HepG2 (cell line): ENCODE results near the gene TEAD1. TPM values are rescaled to one million over a fixed set of nuclear protein-coding genes. Genes with fewer than 3 reads are reported as not detected.

Experiments
- EED ChIP-seq: sonication (generic); formaldehyde crosslinking; IDR thresholded peaks from 2 replicates; pipeline ENCODE4 v1.5.0; 2020; ENCODE audit warnings: mild to moderate bottlenecking, missing genetic modification reagents
- HNF4G ChIP-seq, 2 experiments: sonication (generic) in 1 of 2; formaldehyde crosslinking in 1 of 2; IDR thresholded peaks; 2 replicates each; pipeline versions ENCODE4 v1.4.0 to v1.6.1; 2011 to 2020; ENCODE audit warnings: borderline replicate concordance in 2 of 2, low read depth in 2 of 2, mild to moderate bottlenecking in 2 of 2, low read length in 1 of 2, missing genetic modification reagents in 1 of 2, moderate library complexity in 1 of 2
- ISX ChIP-seq: sonication (generic); formaldehyde crosslinking; conservative IDR thresholded peaks from 2 replicates; pipeline ENCODE4 v1.5.0; 2020; ENCODE audit warnings: missing genetic modification reagents
- MAZ ChIP-seq, 2 experiments: sonication (generic) in 1 of 2; formaldehyde crosslinking in 1 of 2; IDR thresholded peaks; 2 replicates each; pipeline versions ENCODE4 v1.5.0 to v1.6.1; 2012 to 2020; ENCODE audit warnings: low read depth in 2 of 2, mild to moderate bottlenecking in 2 of 2, borderline replicate concordance in 1 of 2, improper control_type of control experiment in 1 of 2, low read length in 1 of 2, missing genetic modification reagents in 1 of 2, moderate library complexity in 1 of 2
- MTA1 ChIP-seq: sonication (generic); formaldehyde crosslinking; IDR thresholded peaks from 2 replicates; pipeline ENCODE4 v1.4.0; 2020; ENCODE audit warnings: missing genetic modification reagents, mild to moderate bottlenecking, borderline replicate concordance
- NCOR1 ChIP-seq: fragments of 200-600 bp; sonication (generic); IDR thresholded peaks from 2 replicates; pipeline ENCODE4 v1.7.0; 2017; ENCODE audit warnings: antibody characterized with exemption, low read length, borderline replicate concordance
- PITX1 ChIP-seq: sonication (generic); formaldehyde crosslinking; IDR thresholded peaks from 2 replicates; pipeline ENCODE4 v1.5.1; 2020; ENCODE audit warnings: mild to moderate bottlenecking, missing genetic modification reagents
- POGZ ChIP-seq: sonication (generic); formaldehyde crosslinking; IDR thresholded peaks from 2 replicates; pipeline ENCODE4 v1.4.0; 2020; ENCODE audit warnings: mild to moderate bottlenecking, missing genetic modification reagents
- POLR2AphosphoS2 ChIP-seq: IDR thresholded peaks from 2 replicates; pipeline ENCODE4 v1.6.1; 2011; ENCODE audit warnings: low read depth, low read length, improper control_type of control experiment
- PPARG ChIP-seq: conservative IDR thresholded peaks from 2 replicates; pipeline ENCODE4 v1.6.1; 2016; ENCODE audit warnings: missing biosample characterization, missing genetic modification reagents
- SOX5 ChIP-seq: IDR thresholded peaks from 2 replicates; pipeline ENCODE4 v1.6.1; 2016; ENCODE audit warnings: borderline replicate concordance
- ZFP1 ChIP-seq: IDR thresholded peaks from 2 replicates; pipeline ENCODE4 v1.6.1; 2016
- ZNF136 ChIP-seq: sonication (generic); formaldehyde crosslinking; IDR thresholded peaks from 2 replicates; pipeline ENCODE4 v1.8.1; 2022; ENCODE audit warnings: low read depth, mild to moderate bottlenecking, moderate library complexity, missing genetic modification reagents
- ZNF335 ChIP-seq: sonication (generic); formaldehyde crosslinking; IDR thresholded peaks from 2 replicates; pipeline ENCODE4 v1.4.0; 2020; ENCODE audit warnings: missing genetic modification reagents
- ZNF569 ChIP-seq: sonication (generic); formaldehyde crosslinking; IDR thresholded peaks from 2 replicates; pipeline ENCODE4 v1.5.0; 2020; ENCODE audit warnings: mild to moderate bottlenecking, missing genetic modification reagents, moderate library complexity, borderline replicate concordance
- ZNF660 ChIP-seq: sonication (generic); formaldehyde crosslinking; IDR thresholded peaks from 2 replicates; pipeline ENCODE4 v1.5.1; 2020; ENCODE audit warnings: mild to moderate bottlenecking, low read depth, missing genetic modification reagents, borderline replicate concordance
- polyA plus RNA-seq, 8 experiments: library from polyadenylated mRNA; depleted of rRNA in 3 of 8; stranded (reverse) in 7 of 8; unstranded in 1 of 8; fragments of >200 nt; fragmentation: Illumina TruSeq in 4 of 8; extraction: Trizol in 4 of 8; gene quantifications; 2 replicates each; pipeline versions ENCODE4 v1.2.1 to v1.2.3, GENCODE V29; 2011 to 2016; ENCODE audit warnings: low read depth in 4 of 8, missing spikeins in 1 of 8, mixed read lengths in 1 of 8; ENCODE audit not compliant: insufficient read depth in 1 of 8
- total RNA-seq, 5 experiments: library from RNA; depleted of rRNA; stranded (reverse); fragments of >200 nt; fragmentation: Illumina TruSeq; extraction: Trizol; gene quantifications; 2 replicates each; pipeline ENCODE4 v1.2.3, GENCODE V29; 2016; ENCODE audit warnings: low read depth in 1 of 5
- TF ChIP-seq, protein P1 (sequence below): sonication (generic); formaldehyde crosslinking; IDR thresholded peaks from 2 replicates; pipeline ENCODE4 v1.4.0; 2020; ENCODE audit warnings: missing genetic modification reagents, borderline replicate concordance
- TF ChIP-seq, protein P2 (sequence below): fragments of 450-650 bp; IDR thresholded peaks from 2 replicates; pipeline ENCODE4 v1.6.1; 2016
- TF ChIP-seq, protein P3 (sequence below): sonication (generic); formaldehyde crosslinking; IDR thresholded peaks from 2 replicates; pipeline ENCODE4 v1.5.0; 2020; ENCODE audit warnings: mild to moderate bottlenecking, missing genetic modification reagents, borderline replicate concordance
- TF ChIP-seq, protein P4 (sequence below): sonication (generic); IDR thresholded peaks from 2 replicates; pipeline ENCODE4 v1.6.1; 2016; ENCODE audit warnings: low read depth, borderline replicate concordance

TEAD1 gene
- total and polyA plus RNA-seq, 2 of the 13 experiments (the other 11 are each of a cell fraction or from before 2014, with no cell fraction given), result 20.1 to 30.5 TPM

DNA sequence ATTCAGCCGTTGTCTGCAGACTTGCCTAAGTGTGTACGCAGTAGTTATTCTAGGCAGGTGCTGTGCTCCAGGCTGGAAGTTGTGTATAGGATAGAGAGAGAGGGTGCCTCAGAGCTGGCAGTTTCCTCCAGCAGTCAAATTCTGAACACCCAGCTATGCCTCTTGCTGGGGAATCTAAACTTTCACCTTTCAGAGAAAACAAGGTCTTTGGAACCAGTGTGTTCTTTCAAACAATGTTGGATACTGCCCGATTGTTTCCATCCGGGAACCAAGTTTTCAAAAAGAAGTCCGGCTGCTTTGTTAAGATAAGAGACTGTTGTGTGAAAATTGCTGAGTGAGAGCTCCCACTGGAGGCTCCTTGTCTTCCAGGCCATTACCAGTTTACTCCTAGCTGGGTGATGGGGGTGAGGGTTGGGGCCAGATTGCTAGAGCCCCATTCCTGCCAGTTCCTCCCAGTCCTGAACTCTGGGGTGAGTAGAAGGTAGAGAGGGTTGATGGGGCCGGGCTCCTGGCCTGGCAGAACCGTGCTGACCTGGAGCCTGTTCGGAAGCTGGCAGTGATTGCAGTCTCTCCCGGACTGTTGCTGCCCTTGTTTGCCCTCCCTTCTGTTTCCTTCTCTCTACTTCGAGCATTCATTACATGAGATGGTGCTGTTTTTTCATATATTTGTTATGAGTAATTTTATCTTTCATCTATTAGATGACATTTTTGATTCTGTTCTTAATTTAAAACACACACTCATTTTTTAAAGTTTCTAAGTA, 150.2 kb downstream of the TEAD1 start (continued):
- TF ChIP-seq, protein P1, sequence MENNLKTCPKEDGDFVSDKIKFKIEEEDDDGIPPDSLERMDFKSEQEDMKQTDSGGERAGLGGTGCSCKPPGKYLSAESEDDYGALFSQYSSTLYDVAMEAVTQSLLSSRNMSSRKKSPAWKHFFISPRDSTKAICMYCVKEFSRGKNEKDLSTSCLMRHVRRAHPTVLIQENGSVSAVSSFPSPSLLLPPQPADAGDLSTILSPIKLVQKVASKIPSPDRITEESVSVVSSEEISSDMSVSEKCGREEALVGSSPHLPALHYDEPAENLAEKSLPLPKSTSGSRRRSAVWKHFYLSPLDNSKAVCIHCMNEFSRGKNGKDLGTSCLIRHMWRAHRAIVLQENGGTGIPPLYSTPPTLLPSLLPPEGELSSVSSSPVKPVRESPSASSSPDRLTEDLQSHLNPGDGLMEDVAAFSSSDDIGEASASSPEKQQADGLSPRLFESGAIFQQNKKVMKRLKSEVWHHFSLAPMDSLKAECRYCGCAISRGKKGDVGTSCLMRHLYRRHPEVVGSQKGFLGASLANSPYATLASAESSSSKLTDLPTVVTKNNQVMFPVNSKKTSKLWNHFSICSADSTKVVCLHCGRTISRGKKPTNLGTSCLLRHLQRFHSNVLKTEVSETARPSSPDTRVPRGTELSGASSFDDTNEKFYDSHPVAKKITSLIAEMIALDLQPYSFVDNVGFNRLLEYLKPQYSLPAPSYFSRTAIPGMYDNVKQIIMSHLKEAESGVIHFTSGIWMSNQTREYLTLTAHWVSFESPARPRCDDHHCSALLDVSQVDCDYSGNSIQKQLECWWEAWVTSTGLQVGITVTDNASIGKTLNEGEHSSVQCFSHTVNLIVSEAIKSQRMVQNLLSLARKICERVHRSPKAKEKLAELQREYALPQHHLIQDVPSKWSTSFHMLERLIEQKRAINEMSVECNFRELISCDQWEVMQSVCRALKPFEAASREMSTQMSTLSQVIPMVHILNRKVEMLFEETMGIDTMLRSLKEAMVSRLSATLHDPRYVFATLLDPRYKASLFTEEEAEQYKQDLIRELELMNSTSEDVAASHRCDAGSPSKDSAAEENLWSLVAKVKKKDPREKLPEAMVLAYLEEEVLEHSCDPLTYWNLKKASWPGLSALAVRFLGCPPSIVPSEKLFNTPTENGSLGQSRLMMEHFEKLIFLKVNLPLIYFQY (CRISPR knock-in tag), result peak; percentile 37; the same call in 1 of the 2 replicates
- peak; percentile 56 for TF ChIP-seq POGZ (CRISPR knock-in tag)
- TF ChIP-seq ZNF335 (CRISPR knock-in tag), result no peak
- no peak for TF ChIP-seq NCOR1
- peak; percentile 34; the same call in 1 of the 2 replicates for TF ChIP-seq ZFP1 (CRISPR knock-in tag)
- peak; percentile 62 for TF ChIP-seq PPARG
- TF ChIP-seq HNF4G (IDR thresholded peaks at IDR 0.05; ENCODE audit: borderline replicate concordance, low read depth, low read length), result peak; percentile 43; the same call in 1 of the 2 replicates
- no peak for TF ChIP-seq HNF4G (CRISPR knock-in tag; IDR thresholded peaks at IDR 0.05; ENCODE audit: borderline replicate concordance, low read depth)
- TF ChIP-seq ZNF569 (CRISPR knock-in tag), result no peak
- TF ChIP-seq PITX1 (CRISPR knock-in tag), result 0 out of 2 replicates have a peak, but pooled peaks have one; percentile 36
- TF ChIP-seq, protein P2, sequence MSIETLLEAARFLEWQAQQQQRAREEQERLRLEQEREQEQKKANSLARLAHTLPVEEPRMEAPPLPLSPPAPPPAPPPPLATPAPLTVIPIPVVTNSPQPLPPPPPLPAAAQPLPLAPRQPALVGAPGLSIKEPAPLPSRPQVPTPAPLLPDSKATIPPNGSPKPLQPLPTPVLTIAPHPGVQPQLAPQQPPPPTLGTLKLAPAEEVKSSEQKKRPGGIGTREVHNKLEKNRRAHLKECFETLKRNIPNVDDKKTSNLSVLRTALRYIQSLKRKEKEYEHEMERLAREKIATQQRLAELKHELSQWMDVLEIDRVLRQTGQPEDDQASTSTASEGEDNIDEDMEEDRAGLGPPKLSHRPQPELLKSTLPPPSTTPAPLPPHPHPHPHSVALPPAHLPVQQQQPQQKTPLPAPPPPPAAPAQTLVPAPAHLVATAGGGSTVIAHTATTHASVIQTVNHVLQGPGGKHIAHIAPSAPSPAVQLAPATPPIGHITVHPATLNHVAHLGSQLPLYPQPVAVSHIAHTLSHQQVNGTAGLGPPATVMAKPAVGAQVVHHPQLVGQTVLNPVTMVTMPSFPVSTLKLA, result no peak
- no peak for TF ChIP-seq EED (CRISPR knock-in tag)
- TF ChIP-seq, protein P3, sequence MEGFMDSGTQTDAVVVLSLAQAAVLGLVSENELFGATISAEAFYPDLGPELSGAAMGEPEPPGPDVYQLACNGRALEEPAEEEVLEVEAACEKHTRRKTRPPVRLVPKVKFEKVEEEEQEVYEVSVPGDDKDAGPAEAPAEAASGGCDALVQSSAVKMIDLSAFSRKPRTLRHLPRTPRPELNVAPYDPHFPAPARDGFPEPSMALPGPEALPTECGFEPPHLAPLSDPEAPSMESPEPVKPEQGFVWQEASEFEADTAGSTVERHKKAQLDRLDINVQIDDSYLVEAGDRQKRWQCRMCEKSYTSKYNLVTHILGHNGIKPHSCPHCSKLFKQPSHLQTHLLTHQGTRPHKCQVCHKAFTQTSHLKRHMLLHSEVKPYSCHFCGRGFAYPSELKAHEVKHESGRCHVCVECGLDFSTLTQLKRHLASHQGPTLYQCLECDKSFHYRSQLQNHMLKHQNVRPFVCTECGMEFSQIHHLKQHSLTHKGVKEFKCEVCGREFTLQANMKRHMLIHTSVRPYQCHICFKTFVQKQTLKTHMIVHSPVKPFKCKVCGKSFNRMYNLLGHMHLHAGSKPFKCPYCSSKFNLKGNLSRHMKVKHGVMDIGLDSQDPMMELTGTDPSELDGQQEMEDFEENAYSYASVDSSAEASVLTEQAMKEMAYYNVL (CRISPR knock-in tag), result no peak; the same call in 1 of the 2 replicates
- TF ChIP-seq ZNF660 (CRISPR knock-in tag), result no peak
- 0 out of 2 replicates have a peak, but pooled peaks have one; percentile 48 for TF ChIP-seq ZNF136 (CRISPR knock-in tag)
- no peak for TF ChIP-seq ISX (CRISPR knock-in tag)
- TF ChIP-seq, protein P4, sequence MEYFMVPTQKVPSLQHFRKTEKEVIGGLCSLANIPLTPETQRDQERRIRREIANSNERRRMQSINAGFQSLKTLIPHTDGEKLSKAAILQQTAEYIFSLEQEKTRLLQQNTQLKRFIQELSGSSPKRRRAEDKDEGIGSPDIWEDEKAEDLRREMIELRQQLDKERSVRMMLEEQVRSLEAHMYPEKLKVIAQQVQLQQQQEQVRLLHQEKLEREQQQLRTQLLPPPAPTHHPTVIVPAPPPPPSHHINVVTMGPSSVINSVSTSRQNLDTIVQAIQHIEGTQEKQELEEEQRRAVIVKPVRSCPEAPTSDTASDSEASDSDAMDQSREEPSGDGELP, result peak; percentile 40; the same call in 1 of the 2 replicates
- TF ChIP-seq MTA1 (CRISPR knock-in tag), result no peak
- no peak for TF ChIP-seq MAZ (IDR thresholded peaks at IDR 0.05; ENCODE audit: borderline replicate concordance, low read depth, low read length)
- TF ChIP-seq MAZ (CRISPR knock-in tag; IDR thresholded peaks at IDR 0.05; ENCODE audit: low read depth), result no peak
- TF ChIP-seq POLR2AphosphoS2, result no peak
- TF ChIP-seq SOX5 (CRISPR knock-in tag), result peak; percentile 92
